Esophagus muscularis mucosa (tissue), 3 donors: ENCODE results near the gene ABCA2.

Source experiments
- POLR2A ChIP-seq: fragments of 450-650 bp; IDR thresholded peaks from one replicate; pipeline ENCODE4 v1.6.1; 2017; ENCODE audit warnings: antibody characterized with exemption, moderate library complexity, mild to moderate bottlenecking, low read depth
- TF ChIP-seq, protein P1 (sequence below), 3 experiments: fragments of 200-600 bp in 2 of 3; fragments of 450-650 bp in 1 of 3; sonication (generic) in 2 of 3; IDR thresholded peaks; one replicate each; pipeline ENCODE4 v1.5.1; 2017 to 2019; ENCODE audit warnings: antibody characterized with exemption in 3 of 3, mild to moderate bottlenecking in 2 of 3, moderate library complexity in 1 of 3

DNA sequence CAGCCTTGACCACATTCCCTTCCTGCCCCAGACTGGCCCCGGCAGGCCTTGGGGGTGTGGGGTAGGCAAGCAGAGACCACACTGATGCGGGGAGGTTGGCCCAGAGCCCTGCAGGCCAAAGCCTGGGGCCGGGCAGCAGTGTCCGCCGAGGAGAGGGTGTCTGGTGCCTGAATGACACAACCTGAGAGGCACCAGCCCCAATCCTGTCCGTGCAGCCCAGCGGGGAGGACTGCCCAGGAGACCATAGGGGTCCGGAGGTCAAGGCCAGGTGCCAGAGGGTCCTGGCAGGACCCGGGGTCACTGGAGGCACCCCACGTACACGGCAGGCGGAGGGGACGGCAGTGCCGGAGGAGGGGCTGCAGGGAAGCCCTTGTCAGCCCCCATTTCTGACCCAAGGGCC is 56.3 kb downstream of the ABCA2 start:
- TF ChIP-seq POLR2A = no peak
- TF ChIP-seq, protein P1, sequence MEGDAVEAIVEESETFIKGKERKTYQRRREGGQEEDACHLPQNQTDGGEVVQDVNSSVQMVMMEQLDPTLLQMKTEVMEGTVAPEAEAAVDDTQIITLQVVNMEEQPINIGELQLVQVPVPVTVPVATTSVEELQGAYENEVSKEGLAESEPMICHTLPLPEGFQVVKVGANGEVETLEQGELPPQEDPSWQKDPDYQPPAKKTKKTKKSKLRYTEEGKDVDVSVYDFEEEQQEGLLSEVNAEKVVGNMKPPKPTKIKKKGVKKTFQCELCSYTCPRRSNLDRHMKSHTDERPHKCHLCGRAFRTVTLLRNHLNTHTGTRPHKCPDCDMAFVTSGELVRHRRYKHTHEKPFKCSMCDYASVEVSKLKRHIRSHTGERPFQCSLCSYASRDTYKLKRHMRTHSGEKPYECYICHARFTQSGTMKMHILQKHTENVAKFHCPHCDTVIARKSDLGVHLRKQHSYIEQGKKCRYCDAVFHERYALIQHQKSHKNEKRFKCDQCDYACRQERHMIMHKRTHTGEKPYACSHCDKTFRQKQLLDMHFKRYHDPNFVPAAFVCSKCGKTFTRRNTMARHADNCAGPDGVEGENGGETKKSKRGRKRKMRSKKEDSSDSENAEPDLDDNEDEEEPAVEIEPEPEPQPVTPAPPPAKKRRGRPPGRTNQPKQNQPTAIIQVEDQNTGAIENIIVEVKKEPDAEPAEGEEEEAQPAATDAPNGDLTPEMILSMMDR (IDR thresholded peaks at IDR 0.05) = no peak
